MCF 10A (cell line): ENCODE results near the gene ZNF3. TPM values are rescaled to one million over a fixed set of nuclear protein-coding genes. Genes with fewer than 3 reads are reported as not detected.

Source experiments
- BruUV-seq: library from RNA; stranded (reverse); fragments of 400-500 nt; replicated peaks from 2 replicates; lab custom pipeline; 2021; lab: Mats Ljungman, UMichigan
- CTCF ChIA-PET: fragments of 300-600 bp; sonication (Branson Sonifier 250); formaldehyde crosslinking; extraction: SDS; loops from one replicate; lab custom pipeline; 2021; ENCODE audit warnings: antibody characterized with exemption, inconsistent platforms; lab: Yijun Ruan, JAX
- POLR2A ChIA-PET: fragments of 300-600, 350-650 bp; sonication (Branson Sonifier 250); formaldehyde crosslinking; extraction: SDS; loops from one replicate; lab custom pipeline; 2020; ENCODE audit warnings: antibody characterized with exemption, inconsistent platforms; lab: Yijun Ruan, JAX
- DNase-seq: peaks from one replicate; pipeline ENCODE4 v3.0.0-alpha.2; 2018; ENCODE audit not compliant: unreplicated experiment
- H3K27ac Mint-ChIP-seq: one replicate; pipeline ENCODE4 v1.8.0; 2022; ENCODE audit warnings: mild to moderate bottlenecking, low read depth, mixed read lengths; ENCODE audit not compliant: unreplicated experiment
- H3K27me3 Mint-ChIP-seq: one replicate; pipeline ENCODE4 v1.8.0; 2022; ENCODE audit warnings: mixed read lengths; ENCODE audit not compliant: insufficient read depth, unreplicated experiment
- H3K36me3 Mint-ChIP-seq: one replicate; pipeline ENCODE4 v1.8.0; 2022; ENCODE audit warnings: mild to moderate bottlenecking, moderate library complexity, mixed read lengths; ENCODE audit not compliant: insufficient read depth, unreplicated experiment
- H3K4me1 Mint-ChIP-seq: one replicate; pipeline ENCODE4 v1.8.0; 2022; ENCODE audit warnings: mixed read lengths; ENCODE audit not compliant: insufficient read depth, unreplicated experiment
- H3K4me3 Mint-ChIP-seq: one replicate; pipeline ENCODE4 v1.8.0; 2022; ENCODE audit warnings: mild to moderate bottlenecking, moderate library complexity, mixed read lengths; ENCODE audit not compliant: unreplicated experiment
- H3K9me3 Mint-ChIP-seq: one replicate; pipeline ENCODE4 v1.8.0; 2022; ENCODE audit warnings: mixed read lengths; ENCODE audit not compliant: unreplicated experiment
- CTCF ChIP-seq: fragments of 200-600 bp; IDR thresholded peaks from one replicate; pipeline ENCODE4 v1.8.0; 2022; ENCODE audit warnings: antibody characterized with exemption, mild to moderate bottlenecking; ENCODE audit not compliant: unreplicated experiment
- intact Hi-C: fragments of 100-400 bp; cut with micrococcal nuclease; formaldehyde crosslinking; loops from 2 replicates; pipeline ENCODE4 v1.14.1; 2022
- total RNA-seq: library from RNA; stranded (reverse); gene quantifications from 2 replicates; pipeline ENCODE4 v1.2.3, GENCODE V29; 2022

ZNF3 gene
- total RNA-seq, 1 experiment from 2014 or later, result 23.7 TPM

- ChIA-PET CTCF (interaction anchor here (0.7 to 8.2 kb wide), 3 partner anchors 12 to 88 kb away, joined by 3 to 93 read pairs (median 3); no protein-coding TSS in a partner anchor), POLR2A (interaction anchor here (0.7 kb wide), 2 partner anchors 13 to 1155 kb away, joined by 3 read pairs; no protein-coding TSS in a partner anchor)
- no peaks in the 10 kb centered on the region for H3K9me3 Mint-ChIP-seq
- no peak for TF ChIP-seq CTCF
- no peak for DNase-seq
- H3K4me1 Mint-ChIP-seq, result peaks cover 11% of the 10 kb centered on the region
- intact Hi-C loops, result loop anchor here (5.0 kb wide), 1 partner anchor 136 kb away; no protein-coding TSS in a partner anchor
- no peaks in the 10 kb centered on the region for H3K27me3 Mint-ChIP-seq
- no TSS peak for BruUV-seq
- H3K27ac Mint-ChIP-seq, result no peak overlapping the region
- H3K36me3 Mint-ChIP-seq, result peaks cover 5% of the 10 kb centered on the region
- peak overlapping the region; percentile 98 for H3K4me3 Mint-ChIP-seq
These were observed 46.5 kb upstream of the ZNF3 start for GRCh38 chr7:100127866-100128636.

GRCh38 chr7:100126931-100127865 is 45.7 kb upstream of the ZNF3 start, which contains the start of gene MBLAC1:
Gene MBLAC1, plus strand, starts transcription at chr7:100126967. Its CDS starts 429 bp downstream, at chr7:100127396.
- Mint-ChIP-seq H3K4me3 (peak within 1 kb of the TSS; percentile 98), H3K4me1 (peaks cover 11% of the 10 kb centered on the region), H3K9me3 (no peaks in the 10 kb centered on the region), H3K27ac (peak within 1 kb of the TSS; percentile 99), H3K36me3 (peaks cover 5% of the 10 kb centered on the region), H3K27me3 (no peaks in the 10 kb centered on the region)
- intact Hi-C loops, result loop anchor here (5.0 kb wide), 1 partner anchor 135 kb away; no protein-coding TSS in a partner anchor
- DNase-seq, result peak; percentile 89
- POLR2A ChIA-PET, result interaction anchor here (0.6 to 5.3 kb wide), 13 partner anchors 13 to 1066 kb away, joined by 3 to 47 read pairs (median 4); partner anchors contain the start of genes AP4M1, LAMTOR4, MCM7 and PPP1R35
- CTCF ChIA-PET, result interaction anchor here (0.5 to 1.1 kb wide), 2 partner anchors 22 to 64 kb away, joined by 4 read pairs; no protein-coding TSS in a partner anchor
- BruUV-seq, result no TSS peak
- no peak for TF ChIP-seq CTCF

- intact Hi-C loops, result loop anchor here (5.0 kb wide), 1 partner anchor 134 kb away; no protein-coding TSS in a partner anchor
- ChIA-PET CTCF (interaction anchor here (0.5 to 1.1 kb wide), 3 partner anchors 21 to 356 kb away, joined by 4 to 6 read pairs (median 4); no protein-coding TSS in a partner anchor), POLR2A (interaction anchor here (0.6 to 5.3 kb wide), 14 partner anchors 12 to 1065 kb away, joined by 3 to 47 read pairs (median 4); partner anchors contain the start of genes AP4M1, LAMTOR4, MCM7 and PPP1R35)
- no peak for TF ChIP-seq CTCF
- Mint-ChIP-seq H3K9me3 (no peaks in the 10 kb centered on the region), H3K4me1 (peaks cover 5% of the 10 kb centered on the region), H3K27me3 (no peaks in the 10 kb centered on the region), H3K4me3 (peak overlapping the region; percentile 98), H3K27ac (peak overlapping the region; percentile 99), H3K36me3 (peaks cover 5% of the 10 kb centered on the region)
- no peak for DNase-seq
- BruUV-seq, result TSS peak; percentile 80
These were observed 44.9 kb upstream of the ZNF3 start for GRCh38 chr7:100126239-100126930.
